GM21360 (cell line): ENCODE data around the gene CUX1.

ENCODE experiments used
- ATAC-seq: cut with Tn5 transposase; IDR thresholded peaks from one replicate; pipeline ENCODE4 v1.9.1; 2021; ENCODE audit warnings: mild to moderate bottlenecking, moderate library complexity; ENCODE audit not compliant: unreplicated experiment

Gene CUX1

GRCh38 chr7:102253066-102253972 is 435.9 kb downstream of the CUX1 start:
- no peak for ATAC-seq

GRCh38 chr7:102253973-102254370 is 436.5 kb downstream of the CUX1 start:
- no peak for ATAC-seq

- ATAC-seq = no peak
Measured at GRCh38 chr7:102254521-102254920, 437.1 kb downstream of the CUX1 start.

- ATAC-seq = no peak
Measured at GRCh38 chr7:102255501-102255900, 438.1 kb downstream of the CUX1 start.

GRCh38 chr7:102255916-102256315 is 438.5 kb downstream of the CUX1 start:
- ATAC-seq = no peak

GRCh38 chr7:102258073-102258748 is 440.8 kb downstream of the CUX1 start:
- no peak for ATAC-seq

- no peak for ATAC-seq
Measured at GRCh38 chr7:102258749-102259107, 441.3 kb downstream of the CUX1 start.

- no peak for ATAC-seq
Measured at GRCh38 chr7:102260856-102261255, 443.4 kb downstream of the CUX1 start.

- ATAC-seq = no peak
Measured at GRCh38 chr7:102261451-102261850, 444.0 kb downstream of the CUX1 start.

GRCh38 chr7:102262546-102262945 is 445.1 kb downstream of the CUX1 start:
- ATAC-seq = no peak

GRCh38 chr7:102264367-102264891 is 447.0 kb downstream of the CUX1 start:
- no peak for ATAC-seq

GRCh38 chr7:102266541-102266940 is 449.1 kb downstream of the CUX1 start:
- no peak for ATAC-seq

- no peak for ATAC-seq
Measured at GRCh38 chr7:102268635-102269034, 451.2 kb downstream of the CUX1 start.

GRCh38 chr7:102270178-102270887 is 452.9 kb downstream of the CUX1 start:
- no peak for ATAC-seq

- no peak for ATAC-seq
Measured at GRCh38 chr7:102271158-102271798, 453.9 kb downstream of the CUX1 start.

- ATAC-seq = no peak
Measured at GRCh38 chr7:102272075-102272916, 454.9 kb downstream of the CUX1 start.

GRCh38 chr7:102272917-102273748 is 455.7 kb downstream of the CUX1 start:
- no peak for ATAC-seq

- ATAC-seq = no peak
Measured at GRCh38 chr7:102273749-102274712, 456.6 kb downstream of the CUX1 start.
